Activated naive CD8-positive, alpha-beta T cell (primary cell): ENCODE results near the gene NCF4.

Source experiments
- H3K27ac Mint-ChIP-seq: one replicate; pipeline ENCODE4 v1.8.0; 2021; ENCODE audit warnings: mixed read lengths
- H3K27me3 Mint-ChIP-seq: one replicate; pipeline ENCODE4 v1.8.0; 2021; ENCODE audit warnings: mixed read lengths
- H3K36me3 Mint-ChIP-seq: one replicate; pipeline ENCODE4 v1.8.0; 2021; ENCODE audit warnings: mixed read lengths
- H3K4me1 Mint-ChIP-seq: one replicate; pipeline ENCODE4 v1.8.0; 2021; ENCODE audit warnings: low read depth, mixed read lengths
- H3K4me3 Mint-ChIP-seq: one replicate; pipeline ENCODE4 v1.8.0; 2021; ENCODE audit warnings: mild to moderate bottlenecking, mixed read lengths
- H3K9me3 Mint-ChIP-seq: one replicate; pipeline ENCODE4 v1.8.0; 2021; ENCODE audit warnings: low read depth, mixed read lengths

Gene NCF4

GRCh38 chr22:36868546-36869181 lies 7.9 kb downstream of the NCF4 start:
- H3K27ac Mint-ChIP-seq, result no peak overlapping the region
- H3K9me3 Mint-ChIP-seq, result no peaks in the 10 kb centered on the region
- no peaks in the 10 kb centered on the region for H3K27me3 Mint-ChIP-seq
- no peaks in the 10 kb centered on the region for H3K36me3 Mint-ChIP-seq
- no peaks in the 10 kb centered on the region for H3K4me1 Mint-ChIP-seq
- H3K4me3 Mint-ChIP-seq, result no peak overlapping the region

- H3K4me3 Mint-ChIP-seq, result no peak overlapping the region
- no peaks in the 10 kb centered on the region for H3K9me3 Mint-ChIP-seq
- no peaks in the 10 kb centered on the region for H3K27me3 Mint-ChIP-seq
- H3K27ac Mint-ChIP-seq, result no peak overlapping the region
- H3K4me1 Mint-ChIP-seq, result peaks cover 3% of the 10 kb centered on the region
- no peaks in the 10 kb centered on the region for H3K36me3 Mint-ChIP-seq
Observed at GRCh38 chr22:36870250-36870649, 9.4 kb downstream of the NCF4 start.

GRCh38 chr22:36871669-36872081 lies 10.9 kb downstream of the NCF4 start:
- Mint-ChIP-seq H3K9me3 (no peaks in the 10 kb centered on the region), H3K4me1 (peaks cover 3% of the 10 kb centered on the region), H3K27ac (no peak overlapping the region), H3K36me3 (no peaks in the 10 kb centered on the region), H3K27me3 (no peaks in the 10 kb centered on the region), H3K4me3 (no peak overlapping the region)

GRCh38 chr22:36872084-36872483 lies 11.3 kb downstream of the NCF4 start:
- Mint-ChIP-seq H3K4me3 (no peak overlapping the region), H3K4me1 (peaks cover 3% of the 10 kb centered on the region), H3K27me3 (no peaks in the 10 kb centered on the region), H3K9me3 (no peaks in the 10 kb centered on the region), H3K27ac (no peak overlapping the region), H3K36me3 (no peaks in the 10 kb centered on the region)

- Mint-ChIP-seq H3K27ac (no peak overlapping the region), H3K27me3 (peaks cover 2% of the 10 kb centered on the region), H3K4me3 (no peak overlapping the region), H3K4me1 (peaks cover 3% of the 10 kb centered on the region), H3K9me3 (no peaks in the 10 kb centered on the region), H3K36me3 (no peaks in the 10 kb centered on the region)
Observed at GRCh38 chr22:36872866-36873498, 12.2 kb downstream of the NCF4 start.

GRCh38 chr22:36873614-36874308 lies 13.0 kb downstream of the NCF4 start:
- Mint-ChIP-seq H3K36me3 (no peaks in the 10 kb centered on the region), H3K4me1 (peaks cover 3% of the 10 kb centered on the region), H3K4me3 (no peak overlapping the region), H3K9me3 (no peaks in the 10 kb centered on the region), H3K27ac (peak overlapping the region; percentile 47), H3K27me3 (peaks cover 2% of the 10 kb centered on the region)

- H3K36me3 Mint-ChIP-seq, result no peaks in the 10 kb centered on the region
- no peak overlapping the region for H3K4me3 Mint-ChIP-seq
- peak overlapping the region; percentile 47 for H3K27ac Mint-ChIP-seq
- H3K4me1 Mint-ChIP-seq, result peaks cover 3% of the 10 kb centered on the region
- H3K27me3 Mint-ChIP-seq, result peaks cover 2% of the 10 kb centered on the region
- no peaks in the 10 kb centered on the region for H3K9me3 Mint-ChIP-seq
Observed at GRCh38 chr22:36874309-36874696, 13.5 kb downstream of the NCF4 start.

GRCh38 chr22:36874736-36875135 lies 13.9 kb downstream of the NCF4 start:
- Mint-ChIP-seq H3K4me3 (no peak overlapping the region), H3K4me1 (peaks cover 3% of the 10 kb centered on the region), H3K27ac (no peak overlapping the region)

GRCh38 chr22:36875741-36876140 lies 14.9 kb downstream of the NCF4 start:
- Mint-ChIP-seq H3K4me1 (peaks cover 3% of the 10 kb centered on the region), H3K9me3 (no peaks in the 10 kb centered on the region), H3K36me3 (no peaks in the 10 kb centered on the region), H3K27ac (peak overlapping the region; percentile 34), H3K27me3 (peaks cover 2% of the 10 kb centered on the region), H3K4me3 (no peak overlapping the region)

More at GRCh38 chr22:36874736-36875135, 13.9 kb downstream of the NCF4 start:
- no peaks in the 10 kb centered on the region for H3K36me3 Mint-ChIP-seq
- H3K27me3 Mint-ChIP-seq, result peaks cover 2% of the 10 kb centered on the region
- H3K9me3 Mint-ChIP-seq, result no peaks in the 10 kb centered on the region

GRCh38 chr22:36879775-36880174 lies 19.0 kb downstream of the NCF4 start:
- no peak overlapping the region for H3K27ac Mint-ChIP-seq
- H3K9me3 Mint-ChIP-seq, result peaks cover 8% of the 10 kb centered on the region
- no peaks in the 10 kb centered on the region for H3K36me3 Mint-ChIP-seq
- peaks cover 7% of the 10 kb centered on the region for H3K4me1 Mint-ChIP-seq
- peaks cover 2% of the 10 kb centered on the region for H3K27me3 Mint-ChIP-seq
- no peak overlapping the region for H3K4me3 Mint-ChIP-seq

- Mint-ChIP-seq H3K36me3 (no peaks in the 10 kb centered on the region), H3K4me1 (peaks cover 7% of the 10 kb centered on the region), H3K9me3 (peaks cover 8% of the 10 kb centered on the region), H3K4me3 (no peak overlapping the region), H3K27me3 (peaks cover 2% of the 10 kb centered on the region), H3K27ac (peak overlapping the region; percentile 62)
Observed at GRCh38 chr22:36881504-36882245, 20.9 kb downstream of the NCF4 start.

GRCh38 chr22:36884349-36885158 lies 23.7 kb downstream of the NCF4 start:
- peaks cover 8% of the 10 kb centered on the region for H3K9me3 Mint-ChIP-seq
- peaks cover 9% of the 10 kb centered on the region for H3K4me1 Mint-ChIP-seq
- no peaks in the 10 kb centered on the region for H3K36me3 Mint-ChIP-seq
- peak overlapping the region; percentile 28 for H3K27ac Mint-ChIP-seq
- H3K27me3 Mint-ChIP-seq, result peaks cover 4% of the 10 kb centered on the region
- H3K4me3 Mint-ChIP-seq, result no peak overlapping the region

GRCh38 chr22:36885474-36885873 lies 24.7 kb downstream of the NCF4 start:
- H3K27me3 Mint-ChIP-seq, result peaks cover 4% of the 10 kb centered on the region
- no peak overlapping the region for H3K4me3 Mint-ChIP-seq
- H3K9me3 Mint-ChIP-seq, result peaks cover 8% of the 10 kb centered on the region
- H3K36me3 Mint-ChIP-seq, result no peaks in the 10 kb centered on the region
- peaks cover 9% of the 10 kb centered on the region for H3K4me1 Mint-ChIP-seq
- H3K27ac Mint-ChIP-seq, result no peak overlapping the region

GRCh38 chr22:36886016-36886415 lies 25.2 kb downstream of the NCF4 start:
- no peak overlapping the region for H3K4me3 Mint-ChIP-seq
- H3K9me3 Mint-ChIP-seq, result peaks cover 8% of the 10 kb centered on the region
- peaks cover 9% of the 10 kb centered on the region for H3K4me1 Mint-ChIP-seq
- H3K36me3 Mint-ChIP-seq, result no peaks in the 10 kb centered on the region
- peaks cover 4% of the 10 kb centered on the region for H3K27me3 Mint-ChIP-seq
- no peak overlapping the region for H3K27ac Mint-ChIP-seq
